Testis (tissue), 2 donors: ENCODE data around the gene DVL2.

Experiments
- POLR2A ChIP-seq: fragments of 450-650 bp; IDR thresholded peaks from one replicate; pipeline ENCODE4 v1.6.1; 2017; ENCODE audit warnings: antibody characterized with exemption, mild to moderate bottlenecking, moderate library complexity
- TF ChIP-seq, protein P1 (sequence below), 3 experiments: fragments of 450-650 bp in 2 of 3; fragments of 200-600 bp in 1 of 3; sonication (generic) in 1 of 3; IDR thresholded peaks; one replicate each; pipeline ENCODE4 v1.5.1; 2016 to 2019; ENCODE audit warnings: antibody characterized with exemption in 3 of 3, mild to moderate bottlenecking in 2 of 3, moderate library complexity in 1 of 3

DNA sequence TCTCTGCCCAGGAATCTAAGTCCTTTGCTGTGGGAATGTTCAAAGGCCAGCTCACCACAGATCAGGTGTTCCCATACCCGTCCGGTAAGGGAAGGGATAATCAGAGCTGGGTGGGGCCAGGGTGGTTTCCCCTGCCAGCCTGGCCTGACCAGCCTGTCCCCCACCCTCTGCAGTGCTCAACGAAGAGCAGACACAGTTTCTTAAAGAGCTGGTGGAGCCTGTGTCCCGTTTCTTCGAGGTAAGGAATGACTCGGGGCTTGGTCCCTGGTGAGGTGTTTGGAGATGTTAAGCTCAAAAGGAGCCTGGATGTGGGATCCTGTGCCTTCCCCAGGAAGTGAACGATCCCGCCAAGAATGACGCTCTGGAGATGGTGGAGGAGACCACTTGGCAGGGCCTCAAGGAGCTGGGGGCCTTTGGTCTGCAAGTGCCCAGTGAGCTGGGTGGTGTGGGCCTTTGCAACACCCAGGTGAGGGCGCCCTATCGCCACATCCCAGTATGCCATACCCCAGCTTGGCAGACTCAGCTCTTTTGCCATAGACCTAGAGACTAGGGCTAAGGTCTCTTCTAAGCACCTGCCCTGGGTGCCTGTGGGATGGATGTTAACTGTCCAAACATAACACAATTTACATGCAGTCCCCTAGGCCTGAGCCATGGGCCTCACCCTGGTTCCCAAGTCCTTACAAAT lies 13.6 kb downstream of the DVL2 start:
- TF ChIP-seq, protein P1, sequence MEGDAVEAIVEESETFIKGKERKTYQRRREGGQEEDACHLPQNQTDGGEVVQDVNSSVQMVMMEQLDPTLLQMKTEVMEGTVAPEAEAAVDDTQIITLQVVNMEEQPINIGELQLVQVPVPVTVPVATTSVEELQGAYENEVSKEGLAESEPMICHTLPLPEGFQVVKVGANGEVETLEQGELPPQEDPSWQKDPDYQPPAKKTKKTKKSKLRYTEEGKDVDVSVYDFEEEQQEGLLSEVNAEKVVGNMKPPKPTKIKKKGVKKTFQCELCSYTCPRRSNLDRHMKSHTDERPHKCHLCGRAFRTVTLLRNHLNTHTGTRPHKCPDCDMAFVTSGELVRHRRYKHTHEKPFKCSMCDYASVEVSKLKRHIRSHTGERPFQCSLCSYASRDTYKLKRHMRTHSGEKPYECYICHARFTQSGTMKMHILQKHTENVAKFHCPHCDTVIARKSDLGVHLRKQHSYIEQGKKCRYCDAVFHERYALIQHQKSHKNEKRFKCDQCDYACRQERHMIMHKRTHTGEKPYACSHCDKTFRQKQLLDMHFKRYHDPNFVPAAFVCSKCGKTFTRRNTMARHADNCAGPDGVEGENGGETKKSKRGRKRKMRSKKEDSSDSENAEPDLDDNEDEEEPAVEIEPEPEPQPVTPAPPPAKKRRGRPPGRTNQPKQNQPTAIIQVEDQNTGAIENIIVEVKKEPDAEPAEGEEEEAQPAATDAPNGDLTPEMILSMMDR (IDR thresholded peaks at IDR 0.05): no peak
- TF ChIP-seq POLR2A: no peak
